Measurements from ENCODE around the gene TLCD5.

DNA sequence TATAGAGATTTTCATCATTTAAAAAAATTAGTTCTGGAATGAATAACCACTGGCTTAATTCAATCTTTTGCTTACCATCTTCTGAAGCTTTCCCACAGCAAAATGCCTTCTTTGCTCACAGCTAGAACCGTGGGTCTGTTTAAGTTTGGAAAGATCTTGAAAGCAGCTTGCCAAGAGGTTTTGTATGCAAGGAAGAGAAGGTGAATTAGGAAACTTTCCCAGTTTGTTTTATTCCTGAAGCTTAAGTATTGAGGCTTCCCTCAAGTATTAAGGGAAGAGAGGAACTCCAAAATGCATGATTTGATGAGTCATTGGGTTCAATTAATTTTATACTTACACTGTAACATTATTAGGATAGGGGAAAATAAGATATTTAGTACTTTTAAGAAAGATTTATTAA, 9.2 kb downstream of the TLCD5 start:
- no peak for TF ChIP-seq EZH2 (IDR thresholded peaks at IDR 0.05; ENCODE audit: borderline replicate concordance, insufficient read depth, low read depth, low read length, poor library complexity, severe bottlenecking)
- TF ChIP-seq, protein P1, sequence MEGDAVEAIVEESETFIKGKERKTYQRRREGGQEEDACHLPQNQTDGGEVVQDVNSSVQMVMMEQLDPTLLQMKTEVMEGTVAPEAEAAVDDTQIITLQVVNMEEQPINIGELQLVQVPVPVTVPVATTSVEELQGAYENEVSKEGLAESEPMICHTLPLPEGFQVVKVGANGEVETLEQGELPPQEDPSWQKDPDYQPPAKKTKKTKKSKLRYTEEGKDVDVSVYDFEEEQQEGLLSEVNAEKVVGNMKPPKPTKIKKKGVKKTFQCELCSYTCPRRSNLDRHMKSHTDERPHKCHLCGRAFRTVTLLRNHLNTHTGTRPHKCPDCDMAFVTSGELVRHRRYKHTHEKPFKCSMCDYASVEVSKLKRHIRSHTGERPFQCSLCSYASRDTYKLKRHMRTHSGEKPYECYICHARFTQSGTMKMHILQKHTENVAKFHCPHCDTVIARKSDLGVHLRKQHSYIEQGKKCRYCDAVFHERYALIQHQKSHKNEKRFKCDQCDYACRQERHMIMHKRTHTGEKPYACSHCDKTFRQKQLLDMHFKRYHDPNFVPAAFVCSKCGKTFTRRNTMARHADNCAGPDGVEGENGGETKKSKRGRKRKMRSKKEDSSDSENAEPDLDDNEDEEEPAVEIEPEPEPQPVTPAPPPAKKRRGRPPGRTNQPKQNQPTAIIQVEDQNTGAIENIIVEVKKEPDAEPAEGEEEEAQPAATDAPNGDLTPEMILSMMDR (IDR thresholded peaks at IDR 0.05), result no peak

All from B cell (primary cell).